Right forelimb (tissue), 1 donor: ENCODE measurements around the gene THSD4.

Experiments used
- DNase-seq: peaks from one replicate; pipeline ENCODE4 v3.0.0-alpha.2; 2018

THSD4 gene

DNA sequence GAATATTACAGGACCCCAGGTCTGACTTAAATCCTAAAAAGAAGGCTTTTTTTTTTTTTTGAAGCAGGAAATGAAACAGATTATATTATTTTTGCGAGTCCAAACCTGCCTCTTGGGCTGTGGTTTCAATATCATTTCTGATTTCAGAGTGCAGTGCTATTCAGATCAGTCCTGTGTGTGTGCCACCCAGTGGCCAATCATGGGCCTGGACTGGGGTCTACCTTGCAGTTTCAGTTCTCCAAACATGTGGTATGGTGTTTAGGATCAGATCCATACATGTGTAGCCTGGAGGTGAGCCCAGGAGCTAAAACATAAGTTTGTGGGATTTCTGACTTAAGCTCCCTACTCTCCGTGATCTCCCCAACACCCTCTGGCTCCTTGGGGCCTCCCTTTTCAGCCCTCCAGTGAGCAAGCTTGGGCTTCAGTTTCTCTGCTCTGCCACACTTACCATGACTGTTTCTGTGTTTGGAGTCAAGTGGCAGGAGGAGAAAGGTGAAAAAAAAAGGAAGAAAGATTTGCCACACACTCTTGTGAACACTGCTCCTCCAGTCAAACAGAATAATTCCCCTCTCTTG lies 12.1 kb upstream of the THSD4 start:
- no peak for DNase-seq

GRCh38 chr15:71104636-71105035 lies 10.6 kb upstream of the THSD4 start:
- no peak for DNase-seq

DNA sequence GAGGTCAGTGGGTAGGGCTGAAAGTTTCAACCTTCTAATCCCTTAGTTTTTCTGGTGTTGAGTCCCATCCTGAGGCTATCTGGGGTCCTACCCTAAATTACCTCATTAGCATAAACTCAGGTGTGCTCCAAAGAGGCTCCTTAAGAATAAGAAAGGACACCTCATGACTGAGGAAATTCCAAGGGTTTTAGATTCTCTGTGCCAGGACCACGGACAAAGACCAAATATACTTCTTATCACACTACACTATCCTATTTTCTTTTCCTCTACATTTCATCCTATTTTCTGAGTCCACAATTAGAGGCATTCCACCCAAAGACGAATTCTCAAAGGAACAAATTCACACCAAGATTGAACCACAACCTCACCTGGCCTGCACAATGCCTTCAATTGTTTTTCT lies 9.8 kb upstream of the THSD4 start:
- no peak for DNase-seq

DNA sequence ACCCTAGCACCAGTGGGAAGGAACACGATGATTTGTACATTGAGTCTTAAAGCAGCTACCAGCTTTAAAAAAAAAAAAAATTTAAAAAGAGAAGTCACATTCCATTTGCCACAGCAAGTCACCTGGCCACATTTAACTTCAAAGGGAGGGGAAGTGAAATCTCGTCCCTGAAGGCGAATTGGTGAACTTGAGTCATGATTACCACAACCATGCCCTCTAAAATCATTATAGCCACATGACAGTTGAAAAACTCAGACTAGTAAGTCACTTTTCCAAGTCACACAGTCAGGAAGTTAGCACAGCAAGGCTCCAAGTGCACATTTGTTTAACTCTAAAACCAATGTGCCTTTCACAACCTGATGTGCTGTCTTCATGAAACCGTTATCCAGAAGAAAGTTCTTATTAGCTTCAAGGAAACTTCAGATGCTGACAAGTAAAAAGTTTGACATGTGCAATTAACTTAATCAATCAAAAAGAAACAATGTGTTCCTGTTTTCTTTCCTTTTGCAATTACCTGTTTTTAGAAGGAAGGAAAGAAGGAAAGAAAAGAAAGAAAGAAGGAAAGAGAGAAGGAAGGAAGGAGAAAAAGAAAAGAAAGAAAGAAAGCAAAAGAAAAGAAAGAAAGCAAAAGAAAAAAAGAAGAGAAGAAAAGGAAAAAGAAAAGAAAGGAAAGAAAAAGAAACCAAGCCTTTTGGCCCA lies 8.3 kb upstream of the THSD4 start:
- no peak for DNase-seq

DNA sequence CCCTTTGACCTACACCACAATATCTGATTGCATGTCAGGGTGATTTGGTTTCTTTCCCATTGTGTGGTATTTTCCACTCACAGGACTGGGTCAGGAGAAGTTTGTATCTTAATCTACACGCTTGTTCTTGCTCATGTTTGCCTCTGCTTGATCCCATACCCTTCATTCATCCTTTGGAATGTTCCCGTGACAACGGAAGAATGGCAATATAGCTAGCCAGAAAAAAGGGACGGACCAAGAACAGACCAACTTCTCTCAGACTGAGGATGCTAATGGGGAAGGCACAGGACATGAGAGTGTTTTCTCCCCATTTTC lies 7.8 kb upstream of the THSD4 start:
- no peak for DNase-seq

DNA sequence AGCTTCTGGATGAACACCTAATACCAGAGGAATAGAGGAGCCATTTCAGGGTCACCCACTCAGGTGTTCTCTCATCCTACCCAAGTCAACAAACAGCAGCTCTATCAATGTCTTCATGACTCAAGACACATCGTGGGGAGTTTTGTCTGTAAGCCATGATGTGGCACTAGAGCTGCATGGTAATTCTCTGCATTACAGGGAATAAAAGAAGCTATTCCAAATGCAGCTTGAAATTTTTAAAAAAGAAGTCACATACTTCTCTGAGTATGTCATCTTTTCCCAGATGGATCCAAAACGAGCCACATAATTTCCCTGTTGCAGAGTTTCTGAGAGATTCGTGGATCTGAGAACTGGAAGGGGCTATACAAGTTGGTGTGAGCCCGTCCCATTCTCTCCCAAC lies 6.1 kb upstream of the THSD4 start:
- no peak for DNase-seq

DNA sequence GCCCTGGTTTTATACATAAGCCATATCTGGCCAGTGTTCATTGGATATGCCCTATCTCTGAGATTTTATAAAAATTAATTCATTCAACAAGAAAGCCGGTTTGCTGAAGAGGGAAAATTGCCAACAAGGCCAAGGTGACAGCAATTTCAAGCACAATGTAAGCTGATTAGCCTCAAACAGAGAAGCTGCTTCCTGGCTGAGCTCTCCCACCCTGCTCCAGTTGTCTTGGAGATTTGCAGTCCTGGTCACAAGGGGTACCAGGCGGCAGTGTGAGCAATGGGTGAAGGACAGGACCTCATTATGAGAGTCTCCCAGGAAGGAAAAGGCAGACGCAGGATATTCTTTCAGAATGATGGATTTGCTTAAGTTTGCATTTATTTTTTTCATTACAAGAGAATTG lies 5.4 kb upstream of the THSD4 start:
- DNase-seq: no peak

GRCh38 chr15:71110405-71111180 lies 4.7 kb upstream of the THSD4 start:
- DNase-seq: no peak

GRCh38 chr15:71111181-71111565 lies 4.1 kb upstream of the THSD4 start:
- no peak for DNase-seq

- no peak for DNase-seq
Observed at GRCh38 chr15:71111950-71112349, 3.3 kb upstream of the THSD4 start.

DNA sequence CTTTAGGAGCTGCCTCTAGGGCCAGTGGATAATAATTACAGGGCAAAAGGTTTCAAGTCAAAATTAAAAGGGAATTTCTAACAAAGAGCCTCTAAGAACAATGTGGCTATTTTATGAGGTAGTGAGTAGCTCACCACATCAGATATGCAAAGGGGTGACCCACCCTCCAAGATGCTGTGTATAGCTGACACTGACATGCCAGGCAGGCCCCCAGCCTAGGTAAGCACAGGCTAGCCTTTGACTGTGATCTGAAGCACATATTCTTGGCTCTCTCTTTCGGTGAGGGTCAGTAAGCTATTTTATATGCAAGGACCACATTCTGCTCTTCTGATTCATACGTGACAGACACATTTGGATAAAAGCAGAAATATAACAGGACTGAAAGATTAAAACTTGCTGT lies 2.8 kb upstream of the THSD4 start:
- DNase-seq: no peak

DNA sequence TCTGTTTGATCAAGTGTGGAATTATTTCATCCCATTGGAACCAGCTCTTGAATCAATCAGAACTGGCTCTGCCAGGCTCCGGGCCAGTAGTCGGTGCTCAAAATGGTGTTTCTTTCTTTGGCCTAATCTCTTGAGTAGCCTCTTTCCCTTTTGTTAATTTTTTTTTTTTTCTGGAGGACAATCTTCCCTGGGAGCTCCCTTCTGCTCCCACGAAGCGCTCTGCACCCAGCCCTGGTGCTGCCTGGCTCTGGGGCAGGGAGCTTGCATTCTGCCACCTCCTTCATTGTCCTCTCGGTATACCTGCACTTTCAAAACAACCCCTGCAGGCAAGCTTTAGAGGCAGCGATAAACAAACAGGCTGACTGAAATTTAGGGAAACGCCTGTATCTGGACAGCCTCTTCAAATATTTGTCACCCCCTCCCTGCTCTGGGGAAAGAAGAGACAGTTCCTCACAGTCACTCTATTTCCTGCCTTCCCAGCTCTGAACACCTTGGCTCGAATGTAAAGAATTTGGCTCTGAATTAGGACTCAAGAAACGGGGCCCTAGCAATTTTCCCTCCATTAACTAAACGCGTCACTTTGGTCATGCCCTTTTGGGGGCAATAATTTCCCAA lies 1.1 kb upstream of the THSD4 start:
- no peak for DNase-seq

GRCh38 chr15:71115567-71116351 lies 488 bp downstream of the THSD4 start:
- peak; percentile 77 for DNase-seq

DNA sequence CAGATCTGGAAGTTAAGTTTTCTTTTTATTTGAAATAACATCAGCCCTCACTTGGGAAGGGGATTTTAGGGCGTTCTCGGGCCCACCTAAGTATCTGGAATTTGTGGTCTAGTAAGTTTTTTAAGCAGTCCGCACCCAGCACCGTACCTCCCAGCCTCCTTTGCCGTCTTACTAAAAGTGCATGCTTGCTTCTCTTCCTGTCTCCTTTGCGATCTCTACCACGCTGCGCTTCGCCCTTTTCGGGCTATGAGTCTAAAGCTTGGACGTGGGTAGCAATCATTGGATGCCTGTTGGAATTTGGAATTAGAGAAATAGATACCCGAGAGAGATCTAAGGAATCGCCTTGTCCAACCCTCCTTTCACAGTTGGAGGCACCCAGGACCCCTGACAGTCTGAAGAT lies 1.1 kb downstream of the THSD4 start:
- DNase-seq: no peak

GRCh38 chr15:71116942-71117341 lies 1.7 kb downstream of the THSD4 start:
- DNase-seq: no peak

DNA sequence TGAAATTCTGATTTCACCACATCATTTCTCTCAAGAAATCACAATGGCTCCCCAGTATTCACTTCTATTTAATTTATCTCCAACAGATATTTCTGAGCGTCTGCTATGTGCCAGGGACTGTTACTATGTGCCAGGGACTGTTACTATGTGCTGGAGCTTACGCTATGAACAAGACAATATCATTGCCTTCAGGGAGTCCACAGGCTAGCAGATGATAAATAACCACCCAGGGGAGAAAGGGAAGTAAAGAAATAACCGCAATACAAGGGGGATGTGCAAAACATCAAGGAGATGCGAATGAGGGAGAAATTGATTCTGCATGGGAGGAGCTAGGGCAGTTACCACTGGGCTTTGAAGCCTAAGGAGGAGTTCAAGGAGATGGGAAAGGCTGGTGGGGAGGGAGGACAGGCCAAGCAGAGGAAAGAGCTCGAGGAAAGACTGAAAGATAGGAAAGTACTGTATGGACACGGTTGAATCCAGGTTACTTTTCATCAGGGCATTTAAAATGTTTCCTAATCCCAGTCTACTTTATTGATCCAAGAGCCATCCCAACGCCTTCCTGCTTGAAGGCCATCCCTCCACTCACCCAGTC lies 2.5 kb downstream of the THSD4 start:
- no peak for DNase-seq

- DNase-seq: no peak
Observed at GRCh38 chr15:71118345-71118744, 3.1 kb downstream of the THSD4 start.

- no peak for DNase-seq
Observed at GRCh38 chr15:71118881-71119632, 3.8 kb downstream of the THSD4 start.

DNA sequence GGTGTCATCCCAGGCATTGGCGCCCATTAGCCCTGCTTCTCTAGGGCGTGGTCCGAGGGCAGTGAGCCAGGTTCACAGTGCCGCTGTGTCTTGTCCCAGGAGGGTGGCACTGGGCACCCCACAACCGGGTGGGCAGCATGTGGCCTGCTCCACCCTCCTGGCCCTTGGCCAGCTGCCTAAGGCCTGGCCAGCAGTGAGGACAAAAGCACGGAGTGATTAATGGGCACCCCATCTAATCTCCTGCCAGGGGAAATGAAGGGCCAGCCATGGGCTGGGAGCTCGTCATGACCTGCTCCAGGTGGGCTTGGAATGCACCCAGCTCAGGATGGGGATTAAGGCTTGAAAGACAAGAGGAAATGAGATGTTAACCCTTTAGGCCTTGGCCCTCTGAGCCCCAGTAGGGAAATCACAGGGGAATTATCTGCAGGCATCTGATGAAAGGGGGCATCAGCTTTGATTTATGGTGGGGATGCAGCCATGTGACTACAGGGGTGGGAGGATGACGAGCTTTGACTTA lies 5.2 kb downstream of the THSD4 start:
- DNase-seq: no peak

- no peak for DNase-seq
Observed at GRCh38 chr15:71121442-71121841, 6.2 kb downstream of the THSD4 start.

GRCh38 chr15:71124937-71125790 lies 9.9 kb downstream of the THSD4 start:
- no peak for DNase-seq
